Fibroblast of pulmonary artery (primary cell): ENCODE results near the gene TNFRSF14.

Source experiments
- DNase-seq: peaks from one replicate; pipeline ENCODE4 v3.0.0-alpha.2; 2010; ENCODE audit warnings: low read depth
- H3K4me3 ChIP-seq: replicated peaks from 2 replicates; pipeline ENCODE4 v1.5.1; 2011; ENCODE audit warnings: low read depth, mild to moderate bottlenecking, control low read depth, low read length, moderate library complexity
- TF ChIP-seq, protein P1 (sequence below): IDR thresholded peaks from 2 replicates; pipeline ENCODE4 v1.5.1; 2011; ENCODE audit warnings: mild to moderate bottlenecking, control low read depth, low read length, inconsistent platforms; ENCODE audit errors: missing control alignments

Gene TNFRSF14

DNA sequence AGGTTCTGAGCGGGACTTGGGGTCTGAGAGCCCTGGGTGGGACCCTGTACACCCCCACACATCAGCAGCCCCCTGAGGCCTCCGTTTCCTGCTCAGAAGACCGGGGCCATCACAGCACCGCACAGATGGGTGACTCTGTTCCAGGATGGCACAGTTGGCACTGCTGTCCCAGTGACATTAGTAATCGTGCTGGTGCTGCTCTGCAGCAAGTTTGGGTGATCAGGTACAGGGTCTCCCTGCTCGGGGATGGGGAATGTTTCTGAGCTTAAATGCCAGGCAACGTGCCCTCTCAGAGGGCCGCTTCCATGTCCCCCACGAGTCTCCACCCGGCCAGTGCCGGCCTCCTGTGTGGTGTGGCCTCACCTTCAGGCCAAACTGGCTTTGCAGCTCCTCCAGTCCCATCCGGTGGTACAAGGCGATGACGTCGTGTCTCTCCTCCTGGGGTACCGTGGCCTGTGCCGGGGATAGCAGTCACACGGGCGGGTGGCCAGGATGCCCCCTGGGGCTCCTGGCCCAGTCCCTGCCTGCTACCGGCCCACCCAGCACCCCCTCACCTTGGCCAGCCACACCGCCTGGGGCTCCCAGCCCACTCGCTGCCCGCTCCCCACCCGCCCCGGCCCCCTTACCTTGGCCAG is 47.5 kb downstream of the TNFRSF14 start:
- DNase-seq: no peak
- H3K4me3 ChIP-seq: no peak overlapping the region
- TF ChIP-seq, protein P1, sequence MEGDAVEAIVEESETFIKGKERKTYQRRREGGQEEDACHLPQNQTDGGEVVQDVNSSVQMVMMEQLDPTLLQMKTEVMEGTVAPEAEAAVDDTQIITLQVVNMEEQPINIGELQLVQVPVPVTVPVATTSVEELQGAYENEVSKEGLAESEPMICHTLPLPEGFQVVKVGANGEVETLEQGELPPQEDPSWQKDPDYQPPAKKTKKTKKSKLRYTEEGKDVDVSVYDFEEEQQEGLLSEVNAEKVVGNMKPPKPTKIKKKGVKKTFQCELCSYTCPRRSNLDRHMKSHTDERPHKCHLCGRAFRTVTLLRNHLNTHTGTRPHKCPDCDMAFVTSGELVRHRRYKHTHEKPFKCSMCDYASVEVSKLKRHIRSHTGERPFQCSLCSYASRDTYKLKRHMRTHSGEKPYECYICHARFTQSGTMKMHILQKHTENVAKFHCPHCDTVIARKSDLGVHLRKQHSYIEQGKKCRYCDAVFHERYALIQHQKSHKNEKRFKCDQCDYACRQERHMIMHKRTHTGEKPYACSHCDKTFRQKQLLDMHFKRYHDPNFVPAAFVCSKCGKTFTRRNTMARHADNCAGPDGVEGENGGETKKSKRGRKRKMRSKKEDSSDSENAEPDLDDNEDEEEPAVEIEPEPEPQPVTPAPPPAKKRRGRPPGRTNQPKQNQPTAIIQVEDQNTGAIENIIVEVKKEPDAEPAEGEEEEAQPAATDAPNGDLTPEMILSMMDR: no peak

DNA sequence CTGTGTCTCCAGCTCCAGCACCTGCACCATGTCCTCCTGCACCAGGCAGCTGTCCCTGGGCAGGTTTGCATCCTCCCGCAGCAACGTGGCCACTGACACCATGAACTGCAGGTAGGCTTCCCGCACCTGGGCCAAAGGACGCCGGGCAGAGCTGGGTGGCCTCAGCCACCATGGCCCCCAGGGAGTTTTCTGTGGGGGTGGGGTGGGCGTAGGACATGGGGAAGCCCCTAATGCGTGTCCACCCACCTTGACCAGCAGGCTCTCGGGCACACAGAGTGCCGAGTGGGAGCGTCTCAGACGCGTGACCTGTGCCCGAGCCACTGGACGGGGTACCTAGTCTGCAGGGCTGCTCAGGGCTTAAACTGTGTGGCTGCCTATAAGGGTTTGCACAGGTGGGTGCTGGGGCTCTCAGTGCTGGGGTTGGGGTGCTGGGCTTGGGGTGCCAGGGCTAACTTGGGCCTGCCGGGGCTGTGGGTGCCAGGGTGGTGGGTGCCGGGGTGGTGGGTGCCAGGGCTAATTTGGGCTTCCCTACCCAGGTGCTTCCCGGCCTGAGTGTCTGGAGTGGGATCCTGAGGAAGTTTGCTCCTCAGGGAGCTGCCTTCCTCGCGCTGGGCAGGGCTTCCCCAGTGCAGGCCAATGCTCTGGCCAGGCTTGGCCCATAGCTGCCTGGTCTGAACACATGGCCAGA is 48.1 kb downstream of the TNFRSF14 start:
- TF ChIP-seq, protein P1: no peak
- no peak for DNase-seq
- H3K4me3 ChIP-seq: no peak overlapping the region

DNA sequence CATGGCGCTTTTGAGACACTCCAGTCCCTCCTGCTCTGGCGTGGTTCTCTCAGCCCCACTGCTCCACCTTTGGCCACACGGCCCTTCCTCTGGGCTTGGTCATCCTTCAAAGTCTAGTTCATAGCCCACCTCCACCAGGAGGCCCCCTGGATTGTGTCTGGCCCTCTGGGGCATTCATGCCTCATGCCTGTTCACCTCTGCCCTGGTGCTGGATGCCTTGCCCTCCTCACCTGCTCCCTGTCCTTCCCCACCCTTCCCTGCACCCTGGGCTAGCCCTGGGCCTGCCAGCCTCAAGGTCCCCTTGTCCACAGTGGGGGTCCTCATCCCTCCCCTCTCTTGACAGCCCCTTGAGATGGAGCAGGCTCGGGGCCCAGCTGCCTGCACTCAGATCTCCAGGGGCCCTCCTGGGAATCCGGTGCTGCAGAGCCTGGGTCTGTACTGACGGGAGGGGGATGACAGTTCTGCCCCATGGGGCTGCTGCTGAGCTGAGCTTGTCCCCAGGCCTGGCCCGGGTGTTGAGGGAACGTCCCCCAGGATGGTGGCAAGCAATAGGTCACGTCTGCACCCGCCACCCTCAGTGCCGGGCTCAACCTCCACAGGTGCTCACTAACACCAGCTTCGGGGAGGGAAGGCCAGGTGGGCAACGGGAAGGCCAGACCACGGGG is 48.8 kb downstream of the TNFRSF14 start:
- no peak overlapping the region for H3K4me3 ChIP-seq
- TF ChIP-seq, protein P1: no peak
- DNase-seq: no peak

DNA sequence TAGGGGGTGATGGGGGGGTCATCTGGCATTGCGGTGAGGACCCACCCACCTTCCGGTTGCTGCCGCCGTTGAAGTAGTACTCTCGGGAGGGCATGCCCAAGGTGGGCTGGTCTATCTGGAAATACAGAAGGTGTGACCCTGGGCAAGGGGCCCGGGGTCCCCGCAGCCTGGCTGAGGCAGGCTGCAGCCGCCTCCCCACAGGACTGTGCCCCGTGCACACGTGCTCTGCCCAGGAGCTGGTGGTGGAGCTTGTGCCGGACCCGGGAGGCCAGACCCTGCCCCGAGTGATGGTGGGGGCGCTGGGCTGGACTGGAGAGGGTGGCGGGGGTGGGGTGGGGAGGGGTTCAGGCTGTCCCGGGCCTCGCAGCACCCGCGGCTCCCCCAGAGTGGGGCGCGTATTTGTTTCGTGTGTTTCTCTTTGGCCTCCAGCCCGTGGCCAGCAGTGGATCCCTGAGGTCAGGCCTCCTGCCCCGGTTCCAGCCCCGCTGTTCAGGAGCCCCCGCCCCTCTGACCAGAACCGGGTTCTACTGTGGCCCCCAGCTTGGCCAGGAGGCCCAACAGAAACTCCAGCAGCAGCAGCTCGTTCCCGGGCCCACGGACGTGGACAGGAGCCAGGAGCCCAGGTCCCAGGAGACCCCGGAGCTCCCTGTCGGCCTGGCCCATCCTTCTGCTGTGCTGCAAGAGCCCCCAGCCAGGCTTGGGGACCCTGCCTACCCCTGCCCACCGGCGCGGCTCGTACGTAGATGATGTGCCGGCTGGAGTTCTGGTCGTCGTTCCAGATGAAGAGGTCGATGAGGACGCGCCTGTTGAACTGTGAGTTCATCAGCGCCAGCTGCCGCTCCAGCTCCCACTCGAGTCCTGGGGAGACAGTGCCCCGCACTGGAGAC is 49.6 kb downstream of the TNFRSF14 start:
- H3K4me3 ChIP-seq: no peak overlapping the region
- no peak for DNase-seq
- TF ChIP-seq, protein P1: no peak

DNA sequence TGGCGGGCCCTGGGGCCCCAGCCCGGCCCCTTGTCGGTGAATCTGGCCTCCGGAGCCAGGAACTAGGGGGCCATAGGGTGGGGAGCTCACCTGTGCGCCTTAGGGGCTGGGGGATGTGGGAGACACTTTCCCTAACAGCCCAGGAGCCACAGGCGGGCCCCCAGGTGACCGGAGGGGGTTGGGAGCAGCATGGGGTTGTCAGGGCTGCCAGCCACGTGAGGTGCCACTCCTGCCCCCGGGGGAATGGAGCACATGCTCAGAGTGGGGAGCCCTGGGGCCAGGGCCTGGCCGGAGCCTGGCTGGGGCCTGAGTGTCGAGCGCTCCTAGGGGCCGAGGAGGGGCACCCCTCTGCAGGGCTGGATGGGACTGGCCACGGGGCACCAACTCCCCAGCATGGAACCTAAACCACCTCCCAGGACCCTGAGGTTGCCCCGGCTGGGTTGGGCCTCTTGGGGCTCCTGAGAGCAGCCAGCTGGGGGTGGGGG is 50.3 kb downstream of the TNFRSF14 start:
- no peak overlapping the region for H3K4me3 ChIP-seq
- TF ChIP-seq, protein P1: no peak
- no peak for DNase-seq

DNA sequence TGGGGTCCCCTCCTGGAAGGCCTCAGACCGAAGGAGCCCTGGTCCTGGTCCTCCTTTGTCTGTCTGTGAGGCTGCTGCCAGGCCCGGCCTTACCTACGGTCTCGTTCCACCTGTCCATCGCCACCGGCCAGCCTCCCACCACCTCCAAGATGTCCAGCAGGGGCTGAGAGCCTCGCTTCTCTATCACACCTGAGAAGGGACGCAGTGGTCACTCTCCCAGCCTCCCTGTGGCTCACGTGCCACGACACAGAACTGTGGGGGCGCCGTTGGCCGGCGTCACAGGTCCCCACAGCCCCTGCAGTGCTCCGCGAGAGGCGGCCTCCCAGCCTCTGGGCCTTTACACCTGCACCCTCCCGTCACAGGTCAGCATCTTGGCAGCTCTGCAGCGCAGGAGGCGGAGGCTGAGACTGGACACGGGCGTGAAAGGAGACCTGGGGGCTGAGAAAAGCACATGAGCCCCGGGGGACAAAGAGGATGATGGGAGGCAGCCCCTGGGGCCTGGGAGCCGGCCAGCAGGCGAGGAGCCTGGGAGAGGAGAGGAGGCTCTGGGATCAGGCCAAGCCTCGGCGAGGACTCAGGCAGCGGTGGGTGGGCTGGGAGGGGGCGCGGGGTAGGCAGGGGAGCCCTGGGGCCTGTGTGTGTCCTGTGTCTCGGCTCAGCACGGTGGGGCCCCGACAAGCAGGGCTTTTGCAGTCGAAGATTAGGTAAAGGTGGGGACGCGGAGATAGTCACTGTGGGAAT is 50.9 kb downstream of the TNFRSF14 start:
- TF ChIP-seq, protein P1: no peak
- DNase-seq: no peak
- H3K4me3 ChIP-seq: no peak overlapping the region
